Endothelial cell of umbilical vein (primary cell): ENCODE results near the gene RAP1GAP2. TPM values are rescaled to one million over a fixed set of nuclear protein-coding genes. Genes with fewer than 3 reads are reported as not detected.
"Not testable (repeated sequence)": the region's sequence is repeated elsewhere in the genome, so short reads cannot be mapped to it uniquely, and the experiment has no call there.

Experiments
- BruUV-seq: library from RNA; stranded (reverse); fragments of 400-500 nt; replicated peaks from 2 replicates; lab custom pipeline; 2021; lab: Mats Ljungman, UMichigan
- CTCF ChIA-PET: fragments of 300-600, 350-600 bp; sonication (Branson Sonifier 250); formaldehyde crosslinking; loops from one replicate; lab custom pipeline; 2021; ENCODE audit warnings: antibody characterized with exemption, inconsistent platforms; lab: Charles Lee
- POLR2A ChIA-PET: fragments of 300-600, 350-600 bp; sonication (Branson Sonifier 250); formaldehyde crosslinking; loops from one replicate; lab custom pipeline; 2021; ENCODE audit warnings: antibody characterized with exemption, inconsistent platforms; lab: Charles Lee
- DNase-seq: peaks from one replicate; pipeline ENCODE4 v3.0.0-alpha.2; 2011; ENCODE audit warnings: low read depth, low spot score
- FAIRE-seq: peaks from 2 replicates; lab custom pipeline; 2011; peaks lifted over from hg19 to GRCh38; lab: Jason Lieb, UNC
- H2AFZ ChIP-seq: 2 replicates; pipeline ENCODE4 v1.6.0; 2012; ENCODE audit warnings: low read depth, low read length, control low read depth, inconsistent platforms
- H3K27ac ChIP-seq: 2 replicates; pipeline ENCODE4 v1.5.1; 2011; ENCODE audit warnings: low read depth, mild to moderate bottlenecking, control low read depth, low read length, moderate library complexity; ENCODE audit not compliant: insufficient read depth
- H3K27me3 ChIP-seq, 2 experiments: 2 replicates each; pipeline versions ENCODE4 v1.6.0 to v1.6.1; 2011; ENCODE audit warnings: low read length in 2 of 2, mixed read lengths in 1 of 2; ENCODE audit not compliant: control insufficient read depth in 2 of 2, insufficient read depth in 2 of 2
- H3K36me3 ChIP-seq, 2 experiments: 2 replicates in 1 of 2; 3 replicates in 1 of 2; pipeline ENCODE4 v1.5.1; 2011; ENCODE audit warnings: low read length in 2 of 2, mild to moderate bottlenecking in 1 of 2, moderate library complexity in 1 of 2; ENCODE audit not compliant: control insufficient read depth in 2 of 2, insufficient read depth in 2 of 2; ENCODE audit errors: extremely low read depth in 1 of 2
- H3K4me1 ChIP-seq: 3 replicates; pipeline ENCODE4 v1.5.1; 2011; ENCODE audit warnings: mild to moderate bottlenecking, low read length; ENCODE audit not compliant: control insufficient read depth, insufficient read depth; ENCODE audit errors: extremely low read depth
- H3K4me2 ChIP-seq: 2 replicates; pipeline ENCODE4 v1.6.1; 2011; ENCODE audit warnings: low read length, control low read depth, mixed read lengths; ENCODE audit not compliant: insufficient read depth
- H3K4me3 ChIP-seq, 3 experiments: fragments of 200-600 bp in 1 of 3; sonication (generic), shearing (Covaris generic) in 1 of 3; replicated peaks in 1 of 3; 2 replicates each; pipeline ENCODE4 v1.5.1; 2011 to 2016; ENCODE audit warnings: control low read depth in 3 of 3, low read length in 3 of 3, mild to moderate bottlenecking in 2 of 3, inconsistent platforms in 1 of 3, low read depth in 1 of 3, moderate library complexity in 1 of 3; ENCODE audit not compliant: insufficient read depth in 1 of 3
- H3K79me2 ChIP-seq: 2 replicates; pipeline ENCODE4 v1.6.0; 2012; ENCODE audit warnings: low read length, inconsistent platforms; ENCODE audit not compliant: control insufficient read depth, insufficient read depth
- H3K9ac ChIP-seq: replicated peaks from 2 replicates; pipeline ENCODE3; 2011; ENCODE audit warnings: low read length, control low read depth; ENCODE audit not compliant: insufficient read depth; ENCODE audit errors: extremely low read depth
- H3K9me1 ChIP-seq: replicated peaks from 3 replicates; pipeline ENCODE4 v1.6.0; 2011; ENCODE audit warnings: mild to moderate bottlenecking, low read length; ENCODE audit not compliant: control insufficient read depth, insufficient read depth; ENCODE audit errors: extremely low read depth
- H3K9me3 ChIP-seq: replicated peaks from 2 replicates; pipeline ENCODE4 v1.5.1; 2012; ENCODE audit warnings: low read length, inconsistent platforms; ENCODE audit not compliant: control insufficient read depth, insufficient read depth
- H4K20me1 ChIP-seq: replicated peaks from 2 replicates; pipeline ENCODE3; 2011; ENCODE audit warnings: mild to moderate bottlenecking, low read length; ENCODE audit not compliant: control insufficient read depth, insufficient read depth; ENCODE audit errors: extremely low read depth
- EZH2 ChIP-seq: IDR thresholded peaks from 2 replicates; pipeline ENCODE4 v1.6.1; 2012; ENCODE audit warnings: borderline replicate concordance, low read depth, mild to moderate bottlenecking, moderate library complexity, low read length, inconsistent platforms; ENCODE audit not compliant: severe bottlenecking
- FOS ChIP-seq: IDR thresholded peaks from 2 replicates; pipeline ENCODE4 v1.6.1; 2011; ENCODE audit warnings: mild to moderate bottlenecking, low read length, moderate library complexity, borderline replicate concordance; ENCODE audit not compliant: insufficient read depth
- GATA2 ChIP-seq: IDR thresholded peaks from 2 replicates; pipeline ENCODE4 v1.7.0; 2011; ENCODE audit warnings: low read depth, mild to moderate bottlenecking, moderate library complexity, mixed read lengths, low read length; ENCODE audit not compliant: insufficient read length, insufficient read depth
- JUN ChIP-seq: IDR thresholded peaks from 2 replicates; pipeline ENCODE4 v1.6.1; 2011; ENCODE audit warnings: borderline replicate concordance, low read depth; ENCODE audit not compliant: insufficient read length, insufficient read depth
- MYC ChIP-seq: IDR thresholded peaks from one replicate; pipeline ENCODE4 v1.6.1; 2011; ENCODE audit warnings: mild to moderate bottlenecking, low read depth, low read length
- POLR2AphosphoS5 ChIP-seq: IDR thresholded peaks from 2 replicates; pipeline ENCODE4 v1.6.1; 2012; ENCODE audit warnings: low read depth, mild to moderate bottlenecking, control low read depth, low read length, moderate library complexity; ENCODE audit not compliant: insufficient read depth
- dilution Hi-C: fragments of 300-500 bp; cut with MboI; formaldehyde crosslinking; loops from one replicate; pipeline ENCODE4 v1.15.0; 2019; ENCODE audit warnings: low sequenced_read_pairs; ENCODE audit not compliant: extremely low pct_ligation_motif_present
- intact Hi-C: fragments of 100-400 bp; cut with micrococcal nuclease; formaldehyde crosslinking; loops from one replicate; pipeline ENCODE4 v1.10.0; 2022
- polyA plus RNA-seq, 4 experiments: library from polyadenylated mRNA; depleted of rRNA in 3 of 4; stranded (reverse) in 3 of 4; unstranded in 1 of 4; fragments of >200 nt; gene quantifications; 2 replicates each; pipeline versions ENCODE4 v1.2.1 to v1.2.3, GENCODE V29; 2011 to 2012; ENCODE audit warnings: missing spikeins in 1 of 4
- total RNA-seq: library from RNA; stranded (reverse); gene quantifications from 2 replicates; pipeline ENCODE4 v1.2.3, GENCODE V29; 2021
- TF ChIP-seq, protein P1 (sequence below): IDR thresholded peaks from 2 replicates; pipeline ENCODE4 v1.6.1; 2011; ENCODE audit not compliant: insufficient read depth, insufficient read length
- TF ChIP-seq, protein P2 (sequence below), 2 donors: IDR thresholded peaks; 1 replicate in 1 of 2; 2 replicates in 1 of 2; pipeline ENCODE4 v1.5.1; 2011; ENCODE audit warnings: low read length in 2 of 2, mild to moderate bottlenecking in 2 of 2, moderate library complexity in 2 of 2, control low read depth in 1 of 2, inconsistent platforms in 1 of 2, low read depth in 1 of 2; ENCODE audit not compliant: insufficient read depth in 1 of 2; ENCODE audit errors: extremely low read depth in 1 of 2

The RAP1GAP2 gene
- total and polyA plus RNA-seq, 2 donors (not counting 3 experiments of a cell fraction or from before 2014, with no cell fraction given): 1.4 to 3.6 TPM

DNA sequence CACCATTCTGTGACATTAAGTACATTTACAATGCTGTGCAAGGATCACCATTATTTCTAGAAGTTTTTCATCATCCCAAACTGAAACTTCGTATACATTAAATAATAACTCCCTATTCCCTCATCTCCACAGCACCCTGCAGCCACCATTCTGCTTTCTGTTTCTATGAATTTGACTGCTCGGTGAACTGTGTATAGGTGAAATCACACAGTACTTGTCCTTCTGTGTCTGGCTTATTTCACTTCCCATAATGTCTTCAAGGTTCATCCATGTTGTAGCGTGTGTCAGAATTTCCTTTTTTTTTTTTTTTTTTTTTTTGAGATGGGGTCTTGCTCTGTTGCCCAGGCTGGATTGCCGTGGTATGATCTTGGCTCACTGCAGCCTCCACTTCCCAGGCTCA, 20.4 kb downstream of the RAP1GAP2 start:
- Histone ChIP-seq H4K20me1 (no peaks in the 10 kb centered on the region), H3K36me3 (no peaks in the 10 kb centered on the region), H2AFZ (no peak overlapping the region), H3K4me1 (peaks cover 7% of the 10 kb centered on the region), H3K27me3 (no peaks in the 10 kb centered on the region), H3K4me2 (no peak overlapping the region), H3K79me2 (no peaks in the 10 kb centered on the region), H3K9me1 (no peaks in the 10 kb centered on the region), H3K9me3 (no peaks in the 10 kb centered on the region), H3K27ac (no peak overlapping the region), H3K4me3 (no peak overlapping the region), H3K9ac (no peak overlapping the region)
- TF ChIP-seq, protein P1, sequence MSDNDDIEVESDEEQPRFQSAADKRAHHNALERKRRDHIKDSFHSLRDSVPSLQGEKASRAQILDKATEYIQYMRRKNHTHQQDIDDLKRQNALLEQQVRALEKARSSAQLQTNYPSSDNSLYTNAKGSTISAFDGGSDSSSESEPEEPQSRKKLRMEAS: no peak
- no peak for TF ChIP-seq POLR2AphosphoS5
- no peak for TF ChIP-seq EZH2
- no peak for TF ChIP-seq JUN
- TF ChIP-seq, protein P2, sequence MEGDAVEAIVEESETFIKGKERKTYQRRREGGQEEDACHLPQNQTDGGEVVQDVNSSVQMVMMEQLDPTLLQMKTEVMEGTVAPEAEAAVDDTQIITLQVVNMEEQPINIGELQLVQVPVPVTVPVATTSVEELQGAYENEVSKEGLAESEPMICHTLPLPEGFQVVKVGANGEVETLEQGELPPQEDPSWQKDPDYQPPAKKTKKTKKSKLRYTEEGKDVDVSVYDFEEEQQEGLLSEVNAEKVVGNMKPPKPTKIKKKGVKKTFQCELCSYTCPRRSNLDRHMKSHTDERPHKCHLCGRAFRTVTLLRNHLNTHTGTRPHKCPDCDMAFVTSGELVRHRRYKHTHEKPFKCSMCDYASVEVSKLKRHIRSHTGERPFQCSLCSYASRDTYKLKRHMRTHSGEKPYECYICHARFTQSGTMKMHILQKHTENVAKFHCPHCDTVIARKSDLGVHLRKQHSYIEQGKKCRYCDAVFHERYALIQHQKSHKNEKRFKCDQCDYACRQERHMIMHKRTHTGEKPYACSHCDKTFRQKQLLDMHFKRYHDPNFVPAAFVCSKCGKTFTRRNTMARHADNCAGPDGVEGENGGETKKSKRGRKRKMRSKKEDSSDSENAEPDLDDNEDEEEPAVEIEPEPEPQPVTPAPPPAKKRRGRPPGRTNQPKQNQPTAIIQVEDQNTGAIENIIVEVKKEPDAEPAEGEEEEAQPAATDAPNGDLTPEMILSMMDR (IDR thresholded peaks at IDR 0.05; ENCODE audit: extremely low read depth in 1 of 2, insufficient read depth in 1 of 2, low read depth in 1 of 2, low read length in 2 of 2): no peak
- TF ChIP-seq MYC: no peak
- TF ChIP-seq GATA2: no peak
- TF ChIP-seq FOS: no peak
- intact Hi-C loops: no loop called here
- POLR2A ChIA-PET: no interaction called here
- no peak for DNase-seq
- FAIRE-seq: no peak
- BruUV-seq: no TSS peak
- CTCF ChIA-PET: no interaction called here
- dilution Hi-C loops: no loop called here

DNA sequence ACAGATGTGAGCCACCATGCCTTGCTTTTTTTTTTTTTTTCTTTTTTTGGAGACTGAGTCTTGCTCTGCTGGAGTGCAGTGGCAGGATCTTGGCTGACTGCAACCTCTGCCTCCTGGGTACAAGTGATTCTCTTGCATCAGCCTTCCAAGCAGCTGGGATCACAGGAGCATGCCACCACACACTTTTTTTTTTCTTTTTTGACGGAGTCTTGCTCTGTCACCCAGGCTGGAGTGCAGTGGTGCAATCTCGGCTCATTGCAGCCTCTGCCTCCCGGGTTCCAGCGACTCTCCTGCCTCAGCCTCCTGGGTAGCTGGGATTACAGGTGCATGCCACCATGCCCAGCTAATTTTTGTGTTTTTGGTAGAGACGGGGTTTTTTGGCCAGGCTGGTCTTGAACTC, 23.1 kb downstream of the RAP1GAP2 start:
- H3K79me2 ChIP-seq, H3K4me2 ChIP-seq, POLR2A ChIA-PET, H3K9me3 ChIP-seq, H3K4me3 ChIP-seq, H3K36me3 ChIP-seq, BruUV-seq, H3K9ac ChIP-seq, dilution Hi-C loops, H2AFZ ChIP-seq, DNase-seq, FAIRE-seq, intact Hi-C loops, H3K27me3 ChIP-seq, H3K9me1 ChIP-seq, H3K27ac ChIP-seq, H3K4me1 ChIP-seq, H4K20me1 ChIP-seq: not testable (repeated sequence)
- CTCF ChIA-PET: interaction anchor here (0.7 to 0.9 kb wide), 2 partner anchors 81 to 193 kb away, joined by 3 read pairs; no protein-coding TSS in a partner anchor
